Osteocyte (in vitro differentiated cells): ENCODE measurements around the gene IPCEF1. TPM values are rescaled to one million over a fixed set of nuclear protein-coding genes. Genes with fewer than 3 reads are reported as not detected.

Source experiments
- DNase-seq: peaks from one replicate; pipeline ENCODE4 v3.0.0; 2021; ENCODE audit warnings: mixed read lengths; ENCODE audit not compliant: unreplicated experiment; ENCODE audit errors: extremely low spot score
- H3K27ac Mint-ChIP-seq: one replicate; pipeline ENCODE4 v1.8.0; 2021; ENCODE audit warnings: mild to moderate bottlenecking, mixed read lengths; ENCODE audit not compliant: unreplicated experiment
- H3K27me3 Mint-ChIP-seq: one replicate; pipeline ENCODE4 v1.8.0; 2021; ENCODE audit warnings: mixed read lengths; ENCODE audit not compliant: unreplicated experiment
- H3K36me3 Mint-ChIP-seq: one replicate; pipeline ENCODE4 v1.8.0; 2021; ENCODE audit warnings: mixed read lengths; ENCODE audit not compliant: unreplicated experiment
- H3K4me1 Mint-ChIP-seq: one replicate; pipeline ENCODE4 v1.8.0; 2021; ENCODE audit warnings: mixed read lengths; ENCODE audit not compliant: unreplicated experiment
- H3K4me3 Mint-ChIP-seq: one replicate; pipeline ENCODE4 v1.8.0; 2021; ENCODE audit warnings: mild to moderate bottlenecking, moderate library complexity, mixed read lengths; ENCODE audit not compliant: unreplicated experiment
- H3K9me3 Mint-ChIP-seq: one replicate; pipeline ENCODE4 v1.8.0; 2021; ENCODE audit warnings: mixed read lengths; ENCODE audit not compliant: unreplicated experiment
- total RNA-seq: library from RNA; stranded (reverse); gene quantifications from 2 replicates; pipeline ENCODE4 v1.2.1, GENCODE V29; 2021
- TF ChIP-seq, protein P1 (sequence below): fragments of 200-600 bp; sonication (generic); IDR thresholded peaks from 2 replicates; pipeline ENCODE4 v1.5.0; 2021; ENCODE audit warnings: antibody characterized with exemption, mild to moderate bottlenecking, moderate library complexity

Gene IPCEF1
- total RNA-seq, 1 donor from 2014 or later, result 0.46 TPM

- Mint-ChIP-seq H3K9me3 (peaks cover 3% of the 10 kb centered on the region), H3K4me3 (no peak overlapping the region), H3K27ac (no peak overlapping the region), H3K27me3 (no peaks in the 10 kb centered on the region), H3K36me3 (no peaks in the 10 kb centered on the region), H3K4me1 (no peaks in the 10 kb centered on the region)
- no peak for DNase-seq
- TF ChIP-seq, protein P1, sequence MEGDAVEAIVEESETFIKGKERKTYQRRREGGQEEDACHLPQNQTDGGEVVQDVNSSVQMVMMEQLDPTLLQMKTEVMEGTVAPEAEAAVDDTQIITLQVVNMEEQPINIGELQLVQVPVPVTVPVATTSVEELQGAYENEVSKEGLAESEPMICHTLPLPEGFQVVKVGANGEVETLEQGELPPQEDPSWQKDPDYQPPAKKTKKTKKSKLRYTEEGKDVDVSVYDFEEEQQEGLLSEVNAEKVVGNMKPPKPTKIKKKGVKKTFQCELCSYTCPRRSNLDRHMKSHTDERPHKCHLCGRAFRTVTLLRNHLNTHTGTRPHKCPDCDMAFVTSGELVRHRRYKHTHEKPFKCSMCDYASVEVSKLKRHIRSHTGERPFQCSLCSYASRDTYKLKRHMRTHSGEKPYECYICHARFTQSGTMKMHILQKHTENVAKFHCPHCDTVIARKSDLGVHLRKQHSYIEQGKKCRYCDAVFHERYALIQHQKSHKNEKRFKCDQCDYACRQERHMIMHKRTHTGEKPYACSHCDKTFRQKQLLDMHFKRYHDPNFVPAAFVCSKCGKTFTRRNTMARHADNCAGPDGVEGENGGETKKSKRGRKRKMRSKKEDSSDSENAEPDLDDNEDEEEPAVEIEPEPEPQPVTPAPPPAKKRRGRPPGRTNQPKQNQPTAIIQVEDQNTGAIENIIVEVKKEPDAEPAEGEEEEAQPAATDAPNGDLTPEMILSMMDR, result no peak
These were observed 2.3 kb downstream of the IPCEF1 start for GRCh38 chr6:154354265-154354777.

GRCh38 chr6:154353626-154354025, 3.0 kb downstream of the IPCEF1 start:
- Mint-ChIP-seq H3K27ac (no peak overlapping the region), H3K9me3 (peaks cover 3% of the 10 kb centered on the region), H3K27me3 (no peaks in the 10 kb centered on the region), H3K4me3 (no peak overlapping the region), H3K4me1 (no peaks in the 10 kb centered on the region), H3K36me3 (no peaks in the 10 kb centered on the region)
- TF ChIP-seq, protein P1, result no peak
- no peak for DNase-seq

GRCh38 chr6:154352898-154353585, 3.6 kb downstream of the IPCEF1 start:
- Mint-ChIP-seq H3K27me3 (no peaks in the 10 kb centered on the region), H3K9me3 (peaks cover 3% of the 10 kb centered on the region), H3K4me3 (no peak overlapping the region), H3K27ac (no peak overlapping the region), H3K36me3 (no peaks in the 10 kb centered on the region), H3K4me1 (no peaks in the 10 kb centered on the region)
- no peak for DNase-seq
- TF ChIP-seq, protein P1, result no peak

GRCh38 chr6:154350293-154350692, 6.3 kb downstream of the IPCEF1 start:
- H3K27me3 Mint-ChIP-seq, result no peaks in the 10 kb centered on the region
- no peak overlapping the region for H3K4me3 Mint-ChIP-seq

GRCh38 chr6:154347981-154348380, 8.6 kb downstream of the IPCEF1 start:
- H3K36me3 Mint-ChIP-seq, result no peaks in the 10 kb centered on the region

More at GRCh38 chr6:154350293-154350692, 6.3 kb downstream of the IPCEF1 start:
- peaks cover 3% of the 10 kb centered on the region for H3K9me3 Mint-ChIP-seq
- DNase-seq, result no peak
- no peaks in the 10 kb centered on the region for H3K4me1 Mint-ChIP-seq
- TF ChIP-seq, protein P1, result no peak
- no peak overlapping the region for H3K27ac Mint-ChIP-seq
- no peaks in the 10 kb centered on the region for H3K36me3 Mint-ChIP-seq

More at GRCh38 chr6:154347981-154348380, 8.6 kb downstream of the IPCEF1 start:
- DNase-seq, result no peak
- Mint-ChIP-seq H3K27me3 (no peaks in the 10 kb centered on the region), H3K4me1 (no peaks in the 10 kb centered on the region), H3K27ac (no peak overlapping the region), H3K9me3 (no peaks in the 10 kb centered on the region), H3K4me3 (no peak overlapping the region)
- TF ChIP-seq, protein P1, result no peak
